K562 (cell line): ENCODE measurements around the gene NPR2. TPM values are rescaled to one million over a fixed set of nuclear protein-coding genes. Genes with fewer than 3 reads are reported as not detected.

Source experiments
- ATAC-seq: fragments of 200-7000 bp; cut with Tn5 transposase; 3 replicates; pipeline ENCODE4 v1.9.1; 2020; ENCODE audit warnings: moderate library complexity
- BruUV-seq: library from RNA; stranded (reverse); fragments of 400-500 nt; replicated peaks from 2 replicates; lab custom pipeline; 2021; lab: Mats Ljungman, UMichigan
- CTCF ChIA-PET: fragments of 300-600 bp; formaldehyde crosslinking; extraction: SDS; loops from one replicate; lab custom pipeline; 2021; ENCODE audit warnings: low intra/inter-chr PET ratio; lab: Yijun Ruan, JAX
- POLR2A ChIA-PET: fragments of 300-600, 350-650 bp; sonication (Branson Sonifier 250); formaldehyde crosslinking; extraction: SDS; loops from one replicate; lab custom pipeline; 2021; ENCODE audit warnings: antibody characterized with exemption, inconsistent platforms; lab: Yijun Ruan, JAX
- DNase-seq, 4 experiments: peaks; one replicate each; pipeline versions ENCODE4 v3.0.0 to v3.0.0-alpha.2; 2011 to 2018; ENCODE audit warnings: low spot score in 3 of 4, mixed read lengths in 3 of 4; ENCODE audit errors: extremely low read depth in 1 of 4
- FAIRE-seq: peaks from 2 replicates; lab custom pipeline; 2011; peaks lifted over from hg19 to GRCh38; lab: Jason Lieb, UNC
- H2AFZ ChIP-seq: 2 replicates; pipeline ENCODE4 v1.6.0; 2011; ENCODE audit warnings: low read depth, low read length, control low read depth, inconsistent platforms
- H3K27ac ChIP-seq: fragments of 200-600 bp; 3 replicates; pipeline ENCODE4 v1.8.0; 2011; ENCODE audit warnings: low read depth, mild to moderate bottlenecking, control low read depth, inconsistent platforms, low read length, moderate library complexity, mixed read lengths; ENCODE audit errors: extremely low read depth
- H3K27me3 ChIP-seq, 2 experiments: fragments of 300-600 bp in 1 of 2; 2 replicates in 1 of 2; 3 replicates in 1 of 2; pipeline versions ENCODE4 v1.6.0 to v1.8.0; 2011; ENCODE audit warnings: inconsistent platforms in 2 of 2, low read length in 2 of 2, mild to moderate bottlenecking in 1 of 2, mixed read lengths in 1 of 2, moderate library complexity in 1 of 2; ENCODE audit not compliant: control insufficient read depth in 2 of 2, insufficient read depth in 2 of 2
- H3K36me3 ChIP-seq: fragments of 300-600 bp; 3 replicates; pipeline ENCODE4 v1.8.0; 2011; ENCODE audit warnings: mild to moderate bottlenecking, low read length, inconsistent platforms; ENCODE audit not compliant: control insufficient read depth, insufficient read depth
- H3K4me1 ChIP-seq, 2 experiments: fragments of 200-600 bp in 1 of 2; replicated peaks in 1 of 2; 2 replicates in 1 of 2; 3 replicates in 1 of 2; pipeline versions ENCODE4 v1.5.1 to v1.8.0; 2011; ENCODE audit warnings: inconsistent platforms in 2 of 2, low read length in 2 of 2, mild to moderate bottlenecking in 1 of 2, mixed read lengths in 1 of 2, moderate library complexity in 1 of 2; ENCODE audit not compliant: control insufficient read depth in 2 of 2, insufficient read depth in 2 of 2
- H3K4me2 ChIP-seq: 2 replicates; pipeline ENCODE4 v1.6.1; 2011; ENCODE audit warnings: low read length, control low read depth, inconsistent platforms, mixed read lengths; ENCODE audit not compliant: insufficient read depth
- H3K4me3 ChIP-seq: fragments of 200-600 bp; sonication (generic), shearing (Covaris generic); 2 replicates; pipeline ENCODE4 v1.5.1; 2016; ENCODE audit warnings: control low read depth, inconsistent platforms
- H3K79me2 ChIP-seq: fragments of 200-600 bp; 3 replicates; pipeline ENCODE4 v1.8.0; 2011; ENCODE audit warnings: low read length, inconsistent platforms; ENCODE audit not compliant: control insufficient read depth, insufficient read depth
- H3K9ac ChIP-seq, 2 experiments: 2 replicates each; pipeline versions ENCODE4 v1.6.0 to v1.6.1; 2011; ENCODE audit warnings: low read depth in 2 of 2, low read length in 2 of 2, control low read depth in 1 of 2, inconsistent platforms in 1 of 2, mild to moderate bottlenecking in 1 of 2, mixed read lengths in 1 of 2; ENCODE audit not compliant: insufficient read depth in 1 of 2
- H3K9me1 ChIP-seq: one replicate; pipeline ENCODE4 v1.6.0; 2011; ENCODE audit warnings: inconsistent platforms, mild to moderate bottlenecking, low read length, moderate library complexity; ENCODE audit not compliant: control insufficient read depth, insufficient read depth
- H3K9me3 ChIP-seq: replicated peaks from 2 replicates; pipeline ENCODE4 v1.5.1; 2011; ENCODE audit warnings: low read depth, low read length, inconsistent platforms; ENCODE audit not compliant: control insufficient read depth, insufficient read depth
- H4K20me1 ChIP-seq: replicated peaks from 2 replicates; pipeline ENCODE4 v1.6.1; 2011; ENCODE audit warnings: low read length, inconsistent platforms, mixed read lengths; ENCODE audit not compliant: control insufficient read depth, insufficient read depth
- CHD1 ChIP-seq: fragments of 200-600 bp; sonication (generic); IDR thresholded peaks from one replicate; pipeline ENCODE4 v1.6.1; 2012; ENCODE audit warnings: mild to moderate bottlenecking, moderate library complexity, low read length, inconsistent platforms
- FOXP1 ChIP-seq: sonication (generic); formaldehyde crosslinking; IDR thresholded peaks from 2 replicates; pipeline ENCODE4 v1.8.0; 2022; ENCODE audit warnings: mild to moderate bottlenecking, missing genetic modification reagents
- KLF6 ChIP-seq: fragments of 250-450 bp; sonication (Bioruptor Pico); IDR thresholded peaks from 2 replicates; pipeline ENCODE4 v1.4.0; 2020; ENCODE audit warnings: mild to moderate bottlenecking, moderate library complexity, borderline replicate concordance
- NR2C1 ChIP-seq, 2 experiments: fragments of 450-650 bp; IDR thresholded peaks; 2 replicates each; pipeline ENCODE4 v1.6.1; 2017; ENCODE audit warnings: mild to moderate bottlenecking in 2 of 2, antibody characterized with exemption in 1 of 2, inconsistent platforms in 1 of 2, missing compliant biosample characterization in 1 of 2, missing genetic modification characterization in 1 of 2
- NRF1 ChIP-seq, 2 experiments: fragments of 450-650 bp; IDR thresholded peaks in 1 of 2; conservative IDR thresholded peaks in 1 of 2; 2 replicates each; pipeline ENCODE4 v1.6.1; 2014; ENCODE audit warnings: mild to moderate bottlenecking in 2 of 2
- PHF8 ChIP-seq: fragments of 200-600 bp; sonication (generic); IDR thresholded peaks from 2 replicates; pipeline ENCODE4 v1.6.1; 2012; ENCODE audit warnings: mixed run types, mild to moderate bottlenecking, inconsistent platforms, low read length, moderate library complexity, borderline replicate concordance
- SP2 ChIP-seq: IDR thresholded peaks from 2 replicates; pipeline ENCODE4 v1.6.1; 2011; ENCODE audit warnings: mild to moderate bottlenecking, low read depth, low read length, moderate library complexity; ENCODE audit not compliant: poor library complexity, severe bottlenecking; ENCODE audit errors: extremely low read depth
- WGBS: fragments of 100-300 bp; shearing (Covaris generic); methylation state at CpG from one replicate; pipeline ENCODE4 v1.1.6; 2016; ENCODE audit warnings: low coverage, mixed read lengths; ENCODE audit not compliant: insufficient coverage; ENCODE audit errors: missing lambda C conversion rate; 5-methylcytosine and 5-hydroxymethylcytosine counted together
- in situ Hi-C: fragments of 300-500 bp; cut with MboI; formaldehyde crosslinking; loops from 4 replicates; pipeline ENCODE4 v1.15.0; 2018; ENCODE audit warnings: inconsistent platforms, mixed read lengths
- intact Hi-C: fragments of 100-400 bp; cut with micrococcal nuclease; formaldehyde crosslinking; loops from 2 replicates; pipeline ENCODE4 v1.14.2; 2022
- polyA plus RNA-seq, 8 experiments: library from polyadenylated mRNA; depleted of rRNA in 4 of 8; stranded (reverse) in 5 of 8; unstranded in 3 of 8; fragments of >200 nt; fragmentation: Nextera tagmentation in 2 of 8; fragmentation: Illumina TruSeq in 1 of 8; extraction: Ambion mirVana in 2 of 8; extraction: Trizol in 1 of 8; gene quantifications; 2 replicates each; pipeline versions ENCODE4 v1.2.1 to v1.2.3, GENCODE V29; 2011 to 2014; ENCODE audit warnings: inconsistent platforms in 1 of 8, missing spikeins in 1 of 8
- total RNA-seq, 7 experiments: library from RNA; depleted of rRNA in 6 of 7; stranded (reverse); fragments of >200 nt in 6 of 7; fragmentation: Illumina TruSeq in 2 of 7; extraction: Trizol in 2 of 7; gene quantifications; 2 replicates each; pipeline versions ENCODE4 v1.2.1 to v1.2.3, GENCODE V29; 2011 to 2021; ENCODE audit warnings: low replicate concordance in 1 of 7
- TF ChIP-seq, protein P1 (sequence below), 2 experiments: IDR thresholded peaks; 2 replicates each; pipeline ENCODE4 v1.6.1; 2011; ENCODE audit warnings: borderline replicate concordance in 1 of 2, control low read depth in 1 of 2, low read depth in 1 of 2, low read length in 1 of 2, mild to moderate bottlenecking in 1 of 2, mixed read lengths in 1 of 2, moderate library complexity in 1 of 2; ENCODE audit not compliant: insufficient read depth in 1 of 2, insufficient read length in 1 of 2, poor library complexity in 1 of 2, severe bottlenecking in 1 of 2; ENCODE audit errors: extremely low read depth in 1 of 2
- TF ChIP-seq, protein P2 (sequence below): fragments of 450-650 bp; IDR thresholded peaks from 2 replicates; pipeline ENCODE4 v1.6.1; 2016; ENCODE audit warnings: borderline replicate concordance
- TF ChIP-seq, protein P3 (sequence below): fragments of 250-450 bp; sonication (Bioruptor Pico); IDR thresholded peaks from 2 replicates; pipeline ENCODE4 v1.4.0; 2020

NPR2 gene
- total and polyA plus RNA-seq, 9 of the 15 experiments (the other 6 are each of a cell fraction or from before 2014, with no cell fraction given), result 2.4 to 12.9 (median 6.0) TPM

DNA sequence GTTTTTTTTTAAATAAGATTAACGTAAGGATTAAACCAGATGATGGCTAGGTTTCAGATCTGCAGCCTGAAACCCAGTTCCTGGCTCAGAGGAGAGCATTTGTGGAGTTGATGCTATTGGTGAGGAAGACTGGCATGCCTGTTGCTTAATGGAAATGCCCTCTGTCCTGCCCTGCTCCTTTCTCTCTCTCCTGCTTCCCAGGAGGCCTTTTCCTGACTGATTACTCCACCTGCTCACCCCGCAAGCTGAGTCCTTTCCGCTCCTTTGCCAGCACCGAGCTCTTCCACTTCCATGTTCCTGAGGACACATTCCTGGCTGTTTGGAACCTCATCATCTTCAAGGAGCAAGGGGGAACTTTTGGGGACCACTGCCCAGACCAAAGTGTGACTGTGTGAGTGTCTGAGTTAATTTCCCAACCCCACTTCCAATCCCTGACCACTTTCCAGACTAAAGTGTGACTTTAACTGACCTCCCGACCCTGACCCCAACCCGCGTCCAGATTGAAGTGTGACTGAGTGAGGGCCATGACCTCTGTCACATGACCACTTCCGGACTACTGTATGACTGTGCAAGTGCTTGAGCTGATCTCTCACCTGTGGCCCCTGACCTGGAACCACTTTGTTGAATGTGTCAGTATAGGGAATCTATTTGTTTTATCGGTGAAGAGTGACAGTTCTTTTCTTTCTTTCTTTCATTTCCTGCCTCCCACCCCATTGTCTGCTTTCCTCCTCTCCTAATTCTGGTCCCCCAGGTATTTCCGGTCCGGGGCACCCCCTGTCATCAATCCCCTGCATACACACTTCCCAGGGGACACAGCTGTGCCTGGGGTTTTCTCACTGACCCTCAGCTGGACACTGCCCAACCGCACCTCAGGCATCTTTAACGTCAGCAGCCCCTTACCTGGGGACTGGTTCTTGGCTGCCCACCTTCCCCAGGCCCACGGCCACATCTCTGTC lies 43.1 kb downstream of the NPR2 start:
- CTCF ChIA-PET, result no interaction called here
- no peaks in the 10 kb centered on the region for H4K20me1 ChIP-seq
- H3K4me1 ChIP-seq, result peaks cover 7 to 10% of the 10 kb centered on the region in 2 experiments; a peak in 4 of 5 replicates
- POLR2A ChIA-PET, result no interaction called here
- DNase-seq (peak in 2 of 4 experiments; percentile 13 to 28), ATAC-seq (peak; percentile 68), FAIRE-seq (no peak)
- in situ Hi-C loops (no loop called here), intact Hi-C loops (no loop called here)
- H3K9me1 ChIP-seq, result no peaks in the 10 kb centered on the region
- no peak overlapping the region for H3K27ac ChIP-seq
- no peaks in the 10 kb centered on the region for H3K9me3 ChIP-seq
- no TSS peak for BruUV-seq
- no peak overlapping the region for H3K4me3 ChIP-seq
- H3K9ac ChIP-seq, result peak overlapping the region in 1 of 2 experiments; percentile 52; a peak in 1 of 4 replicates
- no peak overlapping the region for H2AFZ ChIP-seq
- WGBS, result 55% methylated on average over 11 of the region's 14 CpGs
- H3K4me2 ChIP-seq, result no peak overlapping the region
- no peaks in the 10 kb centered on the region for H3K79me2 ChIP-seq
- no peaks in the 10 kb centered on the region for H3K36me3 ChIP-seq
- peaks cover 0 to 8% of the 10 kb centered on the region in 2 experiments; a peak in 2 of 5 replicates for H3K27me3 ChIP-seq
- TF ChIP-seq NR2C1 (IDR thresholded peaks at IDR 0.05) (peak; percentile 96), NR2C1 (tag; IDR thresholded peaks at IDR 0.05) (peak; percentile 96), KLF6 (no peak), CHD1 (no peak), FOXP1 (CRISPR knock-in tag) (no peak), NRF1 (conservative IDR thresholded peaks at IDR 0.05 in 1 of 2, IDR thresholded peaks at IDR 0.05 in 1 of 2) (no peak), PHF8 (no peak), SP2 (no peak)
- TF ChIP-seq, protein P1, sequence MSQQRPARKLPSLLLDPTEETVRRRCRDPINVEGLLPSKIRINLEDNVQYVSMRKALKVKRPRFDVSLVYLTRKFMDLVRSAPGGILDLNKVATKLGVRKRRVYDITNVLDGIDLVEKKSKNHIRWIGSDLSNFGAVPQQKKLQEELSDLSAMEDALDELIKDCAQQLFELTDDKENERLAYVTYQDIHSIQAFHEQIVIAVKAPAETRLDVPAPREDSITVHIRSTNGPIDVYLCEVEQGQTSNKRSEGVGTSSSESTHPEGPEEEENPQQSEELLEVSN (IDR thresholded peaks at IDR 0.05; ENCODE audit: borderline replicate concordance in 1 of 2, extremely low read depth in 1 of 2, insufficient read depth in 1 of 2, insufficient read length in 1 of 2, low read depth in 1 of 2, low read length in 1 of 2, poor library complexity in 1 of 2, severe bottlenecking in 1 of 2), result no peak
- TF ChIP-seq, protein P2, sequence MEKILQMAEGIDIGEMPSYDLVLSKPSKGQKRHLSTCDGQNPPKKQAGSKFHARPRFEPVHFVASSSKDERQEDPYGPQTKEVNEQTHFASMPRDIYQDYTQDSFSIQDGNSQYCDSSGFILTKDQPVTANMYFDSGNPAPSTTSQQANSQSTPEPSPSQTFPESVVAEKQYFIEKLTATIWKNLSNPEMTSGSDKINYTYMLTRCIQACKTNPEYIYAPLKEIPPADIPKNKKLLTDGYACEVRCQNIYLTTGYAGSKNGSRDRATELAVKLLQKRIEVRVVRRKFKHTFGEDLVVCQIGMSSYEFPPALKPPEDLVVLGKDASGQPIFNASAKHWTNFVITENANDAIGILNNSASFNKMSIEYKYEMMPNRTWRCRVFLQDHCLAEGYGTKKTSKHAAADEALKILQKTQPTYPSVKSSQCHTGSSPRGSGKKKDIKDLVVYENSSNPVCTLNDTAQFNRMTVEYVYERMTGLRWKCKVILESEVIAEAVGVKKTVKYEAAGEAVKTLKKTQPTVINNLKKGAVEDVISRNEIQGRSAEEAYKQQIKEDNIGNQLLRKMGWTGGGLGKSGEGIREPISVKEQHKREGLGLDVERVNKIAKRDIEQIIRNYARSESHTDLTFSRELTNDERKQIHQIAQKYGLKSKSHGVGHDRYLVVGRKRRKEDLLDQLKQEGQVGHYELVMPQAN, result no peak
- TF ChIP-seq, protein P3, sequence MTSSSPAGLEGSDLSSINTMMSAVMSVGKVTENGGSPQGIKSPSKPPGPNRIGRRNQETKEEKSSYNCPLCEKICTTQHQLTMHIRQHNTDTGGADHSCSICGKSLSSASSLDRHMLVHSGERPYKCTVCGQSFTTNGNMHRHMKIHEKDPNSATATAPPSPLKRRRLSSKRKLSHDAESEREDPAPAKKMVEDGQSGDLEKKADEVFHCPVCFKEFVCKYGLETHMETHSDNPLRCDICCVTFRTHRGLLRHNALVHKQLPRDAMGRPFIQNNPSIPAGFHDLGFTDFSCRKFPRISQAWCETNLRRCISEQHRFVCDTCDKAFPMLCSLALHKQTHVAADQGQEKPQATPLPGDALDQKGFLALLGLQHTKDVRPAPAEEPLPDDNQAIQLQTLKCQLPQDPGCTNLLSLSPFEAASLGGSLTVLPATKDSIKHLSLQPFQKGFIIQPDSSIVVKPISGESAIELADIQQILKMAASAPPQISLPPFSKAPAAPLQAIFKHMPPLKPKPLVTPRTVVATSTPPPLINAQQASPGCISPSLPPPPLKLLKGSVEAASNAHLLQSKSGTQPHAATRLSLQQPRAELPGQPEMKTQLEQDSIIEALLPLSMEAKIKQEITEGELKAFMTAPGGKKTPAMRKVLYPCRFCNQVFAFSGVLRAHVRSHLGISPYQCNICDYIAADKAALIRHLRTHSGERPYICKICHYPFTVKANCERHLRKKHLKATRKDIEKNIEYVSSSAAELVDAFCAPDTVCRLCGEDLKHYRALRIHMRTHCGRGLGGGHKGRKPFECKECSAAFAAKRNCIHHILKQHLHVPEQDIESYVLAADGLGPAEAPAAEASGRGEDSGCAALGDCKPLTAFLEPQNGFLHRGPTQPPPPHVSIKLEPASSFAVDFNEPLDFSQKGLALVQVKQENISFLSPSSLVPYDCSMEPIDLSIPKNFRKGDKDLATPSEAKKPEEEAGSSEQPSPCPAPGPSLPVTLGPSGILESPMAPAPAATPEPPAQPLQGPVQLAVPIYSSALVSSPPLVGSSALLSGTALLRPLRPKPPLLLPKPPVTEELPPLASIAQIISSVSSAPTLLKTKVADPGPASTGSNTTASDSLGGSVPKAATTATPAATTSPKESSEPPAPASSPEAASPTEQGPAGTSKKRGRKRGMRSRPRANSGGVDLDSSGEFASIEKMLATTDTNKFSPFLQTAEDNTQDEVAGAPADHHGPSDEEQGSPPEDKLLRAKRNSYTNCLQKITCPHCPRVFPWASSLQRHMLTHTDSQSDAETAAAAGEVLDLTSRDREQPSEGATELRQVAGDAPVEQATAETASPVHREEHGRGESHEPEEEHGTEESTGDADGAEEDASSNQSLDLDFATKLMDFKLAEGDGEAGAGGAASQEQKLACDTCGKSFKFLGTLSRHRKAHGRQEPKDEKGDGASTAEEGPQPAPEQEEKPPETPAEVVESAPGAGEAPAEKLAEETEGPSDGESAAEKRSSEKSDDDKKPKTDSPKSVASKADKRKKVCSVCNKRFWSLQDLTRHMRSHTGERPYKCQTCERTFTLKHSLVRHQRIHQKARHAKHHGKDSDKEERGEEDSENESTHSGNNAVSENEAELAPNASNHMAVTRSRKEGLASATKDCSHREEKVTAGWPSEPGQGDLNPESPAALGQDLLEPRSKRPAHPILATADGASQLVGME (CRISPR knock-in tag), result no peak
